HG02678 (cell line): ENCODE data around the gene SLC27A1.
"Not testable (repeated sequence)": the region's sequence is repeated elsewhere in the genome, so short reads cannot be mapped to it uniquely, and the experiment has no call there.

Source experiments
- ATAC-seq: cut with Tn5 transposase; IDR thresholded peaks from one replicate; pipeline ENCODE4 v1.9.1; 2021; ENCODE audit warnings: mild to moderate bottlenecking, moderate library complexity; ENCODE audit not compliant: unreplicated experiment

Gene SLC27A1

DNA sequence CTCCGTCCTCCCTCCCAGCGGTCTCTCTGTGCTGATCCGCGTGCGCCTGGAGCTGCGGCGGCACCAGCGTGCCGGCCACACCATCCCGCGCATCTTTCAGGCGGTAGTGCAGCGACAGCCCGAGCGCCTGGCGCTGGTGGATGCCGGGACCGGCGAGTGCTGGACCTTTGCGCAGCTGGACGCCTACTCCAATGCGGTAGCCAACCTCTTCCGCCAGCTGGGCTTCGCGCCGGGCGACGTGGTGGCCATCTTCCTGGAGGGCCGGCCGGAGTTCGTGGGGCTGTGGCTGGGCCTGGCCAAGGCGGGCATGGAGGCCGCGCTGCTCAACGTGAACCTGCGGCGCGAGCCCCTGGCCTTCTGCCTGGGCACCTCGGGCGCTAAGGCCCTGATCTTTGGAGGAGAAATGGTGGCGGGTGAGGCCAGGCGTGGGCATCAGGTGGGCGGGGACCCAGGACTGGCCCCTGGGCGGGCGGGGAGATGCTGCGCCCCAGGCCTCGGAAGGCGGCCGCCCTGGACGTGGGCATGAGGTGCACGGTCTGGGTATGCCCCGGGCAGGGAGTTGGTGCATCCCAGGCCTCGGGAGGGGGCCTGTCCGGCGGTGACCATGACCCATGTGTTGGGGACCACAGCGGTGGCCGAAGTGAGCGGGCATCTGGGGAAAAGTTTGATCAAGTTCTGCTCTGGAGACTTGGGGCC lies 16.4 kb downstream of the SLC27A1 start:
- ATAC-seq = no peak

DNA sequence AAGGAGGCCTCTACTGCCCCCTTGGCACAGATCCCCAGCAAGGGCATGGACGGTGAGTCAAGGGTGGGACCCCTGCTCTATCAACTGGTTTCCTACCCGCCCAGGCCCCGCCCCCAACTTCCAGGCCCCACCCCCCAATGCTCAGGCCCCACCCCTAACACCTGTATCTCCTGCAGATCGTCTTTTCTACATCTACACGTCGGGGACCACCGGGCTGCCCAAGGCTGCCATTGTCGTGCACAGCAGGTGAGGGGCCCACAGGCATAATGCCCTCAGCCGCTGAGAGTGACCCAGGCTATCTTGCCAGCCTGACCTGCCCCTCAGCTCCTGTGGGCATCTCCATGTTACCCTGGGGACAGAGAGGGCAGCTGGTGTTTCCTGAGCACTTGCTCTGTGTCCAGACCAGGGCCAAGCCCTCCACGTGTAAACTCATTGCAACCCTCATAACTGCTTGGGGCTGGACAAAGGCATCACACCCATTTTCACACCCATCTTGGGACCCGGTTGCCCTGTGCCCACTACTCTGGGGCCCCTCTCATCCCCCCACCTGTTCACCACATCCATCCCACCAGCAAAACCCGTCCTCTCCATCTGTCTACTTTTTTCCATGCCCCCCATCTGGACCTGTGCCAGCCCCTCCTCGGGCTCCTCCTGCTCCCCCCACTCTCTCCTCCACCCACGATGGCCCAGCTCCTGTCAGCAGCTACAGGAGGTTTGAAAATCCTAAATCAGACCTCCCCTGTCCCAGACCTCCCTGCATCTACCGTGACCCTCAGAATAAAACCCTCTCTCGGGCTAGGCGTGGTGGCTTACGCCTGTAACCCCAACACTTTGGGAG lies 17.2 kb downstream of the SLC27A1 start:
- ATAC-seq = no peak

GRCh38 chr19:17488593-17489391 lies 18.5 kb downstream of the SLC27A1 start:
- no peak for ATAC-seq

DNA sequence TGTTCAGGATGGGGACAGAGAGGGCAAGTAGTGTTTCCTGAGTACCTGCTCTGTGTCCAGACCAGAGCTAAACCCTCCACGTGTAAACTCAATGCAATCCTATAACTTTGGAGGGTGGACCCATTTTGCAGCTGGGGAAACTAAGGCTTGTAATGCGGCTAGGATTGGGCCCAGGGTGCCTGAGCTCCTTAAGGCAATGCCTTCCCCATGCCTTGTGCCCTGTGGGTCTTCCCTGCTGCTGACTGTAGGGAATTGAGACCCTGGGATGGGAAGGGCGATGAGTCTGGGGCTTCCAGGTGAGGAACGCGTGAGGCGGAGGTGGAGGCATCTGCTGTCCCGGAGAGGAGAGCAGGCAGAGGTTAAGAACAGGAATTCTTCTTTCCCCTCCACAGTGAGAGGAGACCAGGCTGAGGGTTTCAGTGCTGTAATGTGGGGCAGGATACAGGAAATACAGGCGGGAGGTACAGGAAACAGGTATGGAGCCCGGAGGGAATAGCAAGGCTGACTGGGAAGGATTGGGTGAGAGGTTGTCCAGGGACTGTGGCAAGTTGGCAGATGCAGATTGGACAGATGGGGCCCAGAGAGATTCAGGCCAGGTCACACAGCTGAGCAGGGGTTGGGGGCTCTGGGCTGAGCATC lies 19.2 kb downstream of the SLC27A1 start:
- no peak for ATAC-seq

DNA sequence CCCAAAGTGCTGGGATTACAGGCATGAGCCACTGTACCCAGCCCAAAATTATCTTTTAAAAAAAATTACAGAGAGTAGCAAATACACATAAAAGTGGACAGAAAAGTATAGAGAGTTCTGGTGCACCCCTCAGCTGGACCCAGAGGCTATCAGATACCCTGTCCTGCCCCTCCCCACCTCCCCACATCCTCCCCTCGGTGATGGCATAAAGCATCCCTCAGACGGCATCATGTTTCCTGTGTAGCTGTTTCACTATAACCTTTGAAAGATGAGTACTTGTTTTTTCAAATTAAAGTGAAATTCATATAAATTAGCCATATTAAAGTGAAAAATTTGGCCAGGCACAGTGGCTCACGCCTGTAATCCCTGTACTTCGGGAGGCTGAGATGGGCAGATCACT lies 20.1 kb downstream of the SLC27A1 start:
- ATAC-seq = no peak

DNA sequence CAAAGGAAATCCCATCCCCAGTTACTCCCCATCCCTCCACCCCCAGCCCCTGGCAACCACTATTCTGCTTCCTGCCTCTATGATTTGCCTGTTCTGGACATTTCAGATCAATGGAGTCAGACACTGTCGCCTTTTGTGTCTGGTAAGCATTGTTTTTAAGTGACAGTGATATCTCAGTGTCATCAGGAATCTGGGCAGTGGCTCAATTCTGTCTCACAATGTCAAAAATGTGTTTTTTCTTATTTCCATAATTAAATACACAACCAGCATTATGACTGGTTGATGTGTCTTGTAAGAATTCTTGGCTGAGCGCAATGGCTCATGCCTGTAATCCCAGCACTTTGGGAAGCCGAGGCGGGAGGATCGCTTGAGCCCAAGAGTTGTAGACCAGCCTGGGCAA lies 21.0 kb downstream of the SLC27A1 start:
- no peak for ATAC-seq

DNA sequence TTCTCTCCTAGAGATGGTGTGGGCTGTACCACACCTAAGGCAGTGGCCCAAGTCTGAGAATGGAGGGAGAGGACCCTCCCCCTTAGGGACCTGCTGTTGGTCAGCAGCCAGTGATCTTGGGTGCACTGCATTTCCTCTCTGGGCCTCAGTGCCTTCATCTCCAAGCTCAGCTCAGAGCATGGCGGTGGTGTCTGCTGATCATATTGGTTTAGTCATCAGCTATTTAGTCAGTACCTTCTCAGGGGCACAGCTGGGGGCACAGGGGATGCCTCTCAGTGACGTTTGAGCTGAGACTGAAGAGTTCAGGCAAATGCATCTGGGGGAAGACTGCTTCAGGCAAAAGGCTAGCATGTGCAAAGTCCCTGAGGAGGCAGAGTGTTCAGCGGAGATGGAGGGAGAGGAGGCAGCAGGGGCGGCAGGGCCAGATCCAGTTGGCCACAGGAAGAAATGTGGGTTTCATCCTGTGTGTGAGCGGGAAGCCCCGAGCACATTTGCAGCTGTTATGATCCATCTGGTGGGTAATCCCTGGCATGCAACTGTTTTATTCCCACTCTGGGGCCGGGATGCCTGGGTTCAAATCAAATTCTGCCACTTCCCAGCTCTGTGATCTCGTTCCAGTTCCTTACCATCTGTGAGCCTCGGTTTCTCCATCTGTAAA lies 25.4 kb downstream of the SLC27A1 start:
- ATAC-seq = no peak

- ATAC-seq = peak; percentile 66
Observed at GRCh38 chr19:17496337-17496997, 26.1 kb downstream of the SLC27A1 start.

- ATAC-seq = no peak
Observed at GRCh38 chr19:17497149-17497798, 26.9 kb downstream of the SLC27A1 start.

DNA sequence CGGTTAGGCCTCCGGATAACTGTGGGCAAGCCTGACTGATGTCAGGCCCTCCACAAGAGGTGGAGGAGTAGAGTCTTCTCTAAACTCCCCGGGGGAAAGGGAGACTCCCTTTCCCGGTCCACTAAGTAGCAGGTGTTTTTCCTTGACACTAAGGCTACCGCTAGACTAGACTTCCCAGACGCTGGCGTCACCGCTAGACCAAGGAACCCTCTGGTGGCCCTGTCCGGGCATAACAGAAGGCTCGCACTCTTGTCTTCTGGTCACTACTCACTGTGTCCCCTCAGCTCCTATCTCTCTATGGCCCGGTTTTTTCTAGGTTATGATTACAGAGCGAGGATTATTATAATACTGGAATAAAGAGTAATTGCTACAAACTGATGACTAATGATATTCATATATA lies 28.7 kb downstream of the SLC27A1 start:
- ATAC-seq = not testable (repeated sequence)

- no peak for ATAC-seq
Observed at GRCh38 chr19:17499648-17500446, 29.5 kb downstream of the SLC27A1 start.

- ATAC-seq = no peak
Observed at GRCh38 chr19:17500447-17501198, 30.3 kb downstream of the SLC27A1 start.

DNA sequence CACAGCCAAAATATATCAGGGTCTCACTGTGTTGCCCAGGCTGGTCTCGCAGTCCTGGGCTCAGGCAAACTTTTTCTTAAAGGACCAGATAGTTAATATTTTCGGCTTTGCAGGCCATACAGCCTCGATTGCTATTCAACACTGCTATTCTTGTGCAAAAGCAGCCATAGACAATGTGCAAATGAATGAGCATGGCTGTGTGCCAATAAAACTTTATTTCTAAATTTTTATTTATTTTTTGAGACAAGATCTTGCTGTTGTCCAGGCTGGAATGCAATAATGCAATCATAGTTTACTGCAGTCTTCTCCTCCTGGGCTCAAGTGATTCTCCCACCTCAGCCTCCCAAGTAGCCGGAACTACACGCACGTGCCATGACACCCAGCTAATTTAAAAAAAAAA lies 32.9 kb downstream of the SLC27A1 start:
- no peak for ATAC-seq

GRCh38 chr19:17504030-17504429 lies 33.7 kb downstream of the SLC27A1 start:
- ATAC-seq = no peak

DNA sequence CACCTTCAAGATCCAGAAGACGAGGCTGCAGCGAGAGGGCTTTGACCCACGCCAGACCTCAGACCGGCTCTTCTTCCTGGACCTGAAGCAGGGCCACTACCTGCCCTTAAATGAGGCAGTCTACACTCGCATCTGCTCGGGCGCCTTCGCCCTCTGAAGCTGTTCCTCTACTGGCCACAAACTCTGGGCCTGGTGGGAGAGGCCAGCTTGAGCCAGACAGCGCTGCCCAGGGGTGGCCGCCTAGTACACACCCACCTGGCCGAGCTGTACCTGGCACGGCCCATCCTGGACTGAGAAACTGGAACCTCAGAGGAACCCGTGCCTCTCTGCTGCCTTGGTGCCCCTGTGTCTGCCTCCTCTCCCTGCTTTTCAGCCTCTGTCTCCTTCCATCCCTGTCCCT lies 34.1 kb downstream of the SLC27A1 start:
- no peak for ATAC-seq

GRCh38 chr19:17505223-17505622 lies 34.9 kb downstream of the SLC27A1 start:
- no peak for ATAC-seq

GRCh38 chr19:17506745-17507144 lies 36.4 kb downstream of the SLC27A1 start:
- no peak for ATAC-seq

- not testable (repeated sequence) for ATAC-seq
Observed at GRCh38 chr19:17508558-17508933, 38.2 kb downstream of the SLC27A1 start.
